IMR-90 (cell line): ENCODE results near the gene LSM7. TPM values are rescaled to one million over a fixed set of nuclear protein-coding genes. Genes with fewer than 3 reads are reported as not detected.
A peak's percentile ranks its signal among the peaks of the same experiment; 100 is the strongest.

Experiments used
- ATAC-seq: fragments of 200-7000 bp; cut with Tn5 transposase; 2 replicates; pipeline ENCODE4 v1.9.1; 2020; ENCODE audit warnings: low read depth, mild to moderate bottlenecking, moderate library complexity
- BruUV-seq: library from RNA; stranded (reverse); fragments of 400-500 nt; replicated peaks from 2 replicates; lab custom pipeline; 2021; lab: Mats Ljungman, UMichigan
- CTCF ChIA-PET: fragments of 300-600 bp; formaldehyde crosslinking; extraction: SDS; loops from one replicate; lab custom pipeline; 2021; ENCODE audit warnings: antibody characterized with exemption; lab: Yijun Ruan, JAX
- POLR2A ChIA-PET: fragments of 300-600 bp; sonication (Branson Sonifier 250); formaldehyde crosslinking; loops from one replicate; lab custom pipeline; 2022; ENCODE audit warnings: antibody characterized with exemption; ENCODE audit not compliant: unreplicated experiment; lab: Charles Lee
- DNase-seq: peaks from one replicate; pipeline ENCODE4 v3.0.0; 2013
- H2AFZ ChIP-seq: replicated peaks from 2 replicates; pipeline ENCODE3; 2013; ENCODE audit warnings: low read length, mild to moderate bottlenecking; ENCODE audit not compliant: poor library complexity
- H2AK5ac ChIP-seq: 2 replicates; pipeline ENCODE4 v1.6.1; 2013; ENCODE audit warnings: low read depth, low read length, inconsistent platforms
- H2AK9ac ChIP-seq: replicated peaks from 2 replicates; pipeline ENCODE3; 2013; ENCODE audit warnings: mild to moderate bottlenecking, low read depth, low read length, moderate library complexity; ENCODE audit not compliant: poor library complexity
- H2BK120ac ChIP-seq: 2 replicates; pipeline ENCODE4 v1.6.1; 2013; ENCODE audit warnings: low read depth, low read length, inconsistent platforms
- H2BK15ac ChIP-seq: 3 replicates; pipeline ENCODE4 v1.6.1; 2013; ENCODE audit warnings: low read depth, low read length, inconsistent platforms
- H2BK20ac ChIP-seq: 2 replicates; pipeline ENCODE4 v1.6.1; 2013; ENCODE audit warnings: low read depth, mild to moderate bottlenecking, inconsistent platforms, low read length, moderate library complexity
- H2BK5ac ChIP-seq: 2 replicates; pipeline ENCODE4 v1.6.1; 2013; ENCODE audit warnings: mild to moderate bottlenecking, low read depth, low read length, inconsistent platforms; ENCODE audit not compliant: poor library complexity, severe bottlenecking
- H3K14ac ChIP-seq: replicated peaks from 2 replicates; pipeline ENCODE4 v1.6.1; 2013; ENCODE audit warnings: low read depth, low read length, inconsistent platforms
- H3K18ac ChIP-seq: 2 replicates; pipeline ENCODE4 v1.6.1; 2013; ENCODE audit warnings: low read depth, low read length, control low read depth
- H3K23ac ChIP-seq: 2 replicates; pipeline ENCODE4 v1.6.1; 2013; ENCODE audit warnings: low read depth, low read length, inconsistent platforms
- H3K27ac ChIP-seq: 2 replicates; pipeline ENCODE4 v1.5.1; 2013; ENCODE audit warnings: mild to moderate bottlenecking, control low read depth, low read length; ENCODE audit not compliant: insufficient read depth
- H3K27me3 ChIP-seq: 2 replicates; pipeline ENCODE4 v1.6.1; 2013; ENCODE audit warnings: low read length; ENCODE audit not compliant: control insufficient read depth, insufficient read depth
- H3K36me3 ChIP-seq: 2 replicates; pipeline ENCODE4 v1.6.1; 2013; ENCODE audit warnings: low read length, mixed read lengths; ENCODE audit not compliant: control insufficient read depth, insufficient read depth
- H3K4ac ChIP-seq: 2 replicates; pipeline ENCODE4 v1.6.1; 2013; ENCODE audit warnings: low read depth, low read length, inconsistent platforms
- H3K4me1 ChIP-seq: 2 replicates; pipeline ENCODE4 v1.6.1; 2013; ENCODE audit warnings: low read length, mixed read lengths; ENCODE audit not compliant: control insufficient read depth, insufficient read depth
- H3K4me2 ChIP-seq: 2 replicates; pipeline ENCODE4 v1.6.1; 2013; ENCODE audit warnings: low read depth, mild to moderate bottlenecking, control low read depth, low read length, moderate library complexity
- H3K4me3 ChIP-seq: 2 replicates; pipeline ENCODE4 v1.5.1; 2013; ENCODE audit warnings: low read depth, mild to moderate bottlenecking, control low read depth, low read length, moderate library complexity; ENCODE audit not compliant: insufficient read depth
- H3K56ac ChIP-seq: 2 replicates; pipeline ENCODE4 v1.6.1; 2013; ENCODE audit warnings: low read length, inconsistent platforms; ENCODE audit not compliant: insufficient read depth; ENCODE audit errors: extremely low read depth
- H3K79me1 ChIP-seq, 2 experiments: 2 replicates each; pipeline ENCODE4 v1.6.1; 2013; ENCODE audit warnings: low read length in 2 of 2, inconsistent platforms in 1 of 2, low read depth in 1 of 2
- H3K9ac ChIP-seq: 2 replicates; pipeline ENCODE4 v1.6.1; 2013; ENCODE audit warnings: low read depth, low read length, control low read depth
- H3K9me1 ChIP-seq: 2 replicates; pipeline ENCODE4 v1.6.1; 2013; ENCODE audit warnings: low read length, inconsistent platforms; ENCODE audit not compliant: insufficient read depth
- H3K9me3 ChIP-seq: 2 replicates; pipeline ENCODE4 v1.6.1; 2013; ENCODE audit warnings: low read length; ENCODE audit not compliant: control insufficient read depth, insufficient read depth
- H4K20me1 ChIP-seq: 2 replicates; pipeline ENCODE4 v1.6.1; 2013; ENCODE audit warnings: low read length, inconsistent platforms; ENCODE audit not compliant: insufficient read depth
- H4K5ac ChIP-seq: 2 replicates; pipeline ENCODE4 v1.6.1; 2013; ENCODE audit warnings: mild to moderate bottlenecking, low read depth, low read length, control low read depth
- H4K8ac ChIP-seq, 2 experiments: 2 replicates each; pipeline ENCODE4 v1.6.1; 2013; ENCODE audit warnings: low read depth in 2 of 2, low read length in 2 of 2, control low read depth in 1 of 2, inconsistent platforms in 1 of 2
- H4K91ac ChIP-seq: 2 replicates; pipeline ENCODE4 v1.6.1; 2013; ENCODE audit warnings: low read depth, low read length, inconsistent platforms; ENCODE audit not compliant: insufficient read depth
- MAZ ChIP-seq: IDR thresholded peaks from 2 replicates; pipeline ENCODE4 v1.6.1; 2012; ENCODE audit warnings: low read depth, mild to moderate bottlenecking, low read length, improper control_type of control experiment, moderate library complexity, borderline replicate concordance
- WGBS, 2 experiments: methylation state at CpG; one replicate each; pipeline versions ENCODE4 v1.1.5 to v1.1.7; 2013; ENCODE audit warnings: missing lambda C conversion rate in 2 of 2; ENCODE audit not compliant: insufficient read length in 1 of 2; ENCODE audit errors: extremely low coverage in 2 of 2; 5-methylcytosine and 5-hydroxymethylcytosine counted together
- dilution Hi-C: fragments of 300-500 bp; cut with HindIII; formaldehyde crosslinking; loops from one replicate; pipeline ENCODE4 v1.14.3; 2018; ENCODE audit warnings: low sequenced_read_pairs; ENCODE audit not compliant: unreplicated experiment
- in situ Hi-C: fragments of 300-500 bp; cut with MboI; formaldehyde crosslinking; loops from 3 replicates; pipeline ENCODE4 v1.14.3; 2019; ENCODE audit warnings: low sequenced_read_pairs, inconsistent platforms, mixed read lengths
- intact Hi-C: fragments of 100-400 bp; cut with micrococcal nuclease; formaldehyde crosslinking; loops from 2 replicates; pipeline ENCODE4 v1.10.0; 2022
- polyA plus RNA-seq, 3 experiments: library from polyadenylated mRNA; depleted of rRNA; stranded (reverse); fragments of >200 nt; gene quantifications; 2 replicates each; pipeline ENCODE4 v1.2.3, GENCODE V29; 2012; ENCODE audit warnings: low replicate concordance in 1 of 3
- total RNA-seq: library from RNA; depleted of rRNA; stranded (reverse); fragments of >200 nt; gene quantifications from 2 replicates; pipeline ENCODE4 v1.2.3, GENCODE V29; 2012
- TF ChIP-seq, protein P1 (sequence below): fragments of 150-350 bp; IDR thresholded peaks from 2 replicates; pipeline ENCODE4 v1.6.1; 2017; ENCODE audit warnings: mild to moderate bottlenecking, antibody characterized with exemption, low read length, low read depth

The LSM7 gene
- total and polyA plus RNA-seq, 2 of the 4 experiments (the other 2 are of a cell fraction) = 145 to 708 TPM

DNA sequence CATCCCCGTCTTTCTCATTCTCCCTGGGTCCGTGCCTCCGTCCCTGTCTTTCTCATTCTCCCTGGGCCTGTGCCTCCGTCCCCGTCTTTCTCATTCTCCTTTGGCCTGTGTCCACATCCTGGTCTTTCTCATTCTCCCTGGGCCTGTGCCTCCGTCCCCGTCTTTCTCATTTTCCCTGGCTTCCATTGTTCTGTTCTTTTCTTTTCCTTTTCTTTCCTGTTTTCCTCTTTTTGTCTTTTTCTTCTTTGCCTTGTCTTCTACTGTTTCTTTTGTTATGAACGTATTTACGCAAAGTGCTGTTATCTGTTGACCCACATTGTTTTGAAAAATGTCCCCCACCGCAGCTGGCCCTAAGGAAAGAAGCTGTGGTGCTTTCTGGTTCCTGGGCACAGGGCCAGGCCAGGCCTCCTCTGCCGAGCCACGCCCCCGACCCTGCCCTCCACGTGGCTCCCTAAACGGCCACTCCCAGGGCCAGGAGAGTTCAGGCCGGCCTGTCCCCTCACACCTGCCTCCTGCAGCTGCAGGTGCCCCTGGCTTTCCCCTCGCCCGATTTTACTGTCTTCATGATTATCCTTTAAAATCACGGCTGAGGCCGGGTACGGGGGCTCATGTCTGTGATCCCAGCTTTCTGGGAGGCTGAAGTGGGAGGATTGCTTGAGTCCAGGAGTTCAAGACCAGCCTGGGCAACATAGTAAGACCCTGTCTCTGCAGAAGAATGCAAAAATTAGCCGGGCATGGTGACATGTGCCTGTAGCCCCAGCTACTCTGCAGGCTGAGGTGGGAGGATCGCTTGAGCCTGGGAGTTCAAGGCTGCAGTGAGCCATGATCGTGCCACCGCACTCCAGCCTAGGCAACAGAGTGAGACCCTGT lies 17.6 kb upstream of the LSM7 start:
- 66% methylated on average over 9 of the region's 25 CpGs; no CpG with 5 or more reads in 1 of the 2 experiments for WGBS, 2 experiments
- no TSS peak for BruUV-seq
- Histone ChIP-seq H2BK120ac (no peak overlapping the region), H3K9me1 (no peaks in the 10 kb centered on the region), H3K4me1 (no peaks in the 10 kb centered on the region), H2AK9ac (no peak overlapping the region), H3K36me3 (peaks cover 50% of the 10 kb centered on the region), H2BK20ac (no peak overlapping the region), H3K56ac (no peak overlapping the region), H3K4ac (no peak overlapping the region), H3K18ac (no peak overlapping the region), H3K14ac (no peak overlapping the region), H2AFZ (no peak overlapping the region), H3K4me3 (no peak overlapping the region), H3K79me1 (no peaks in the 10 kb centered on the region), H3K9me3 (no peaks in the 10 kb centered on the region), H3K23ac (no peak overlapping the region), H4K20me1 (no peaks in the 10 kb centered on the region), H3K4me2 (no peak overlapping the region), H4K5ac (no peak overlapping the region), H2BK15ac (no peak overlapping the region), H3K9ac (no peak overlapping the region), H3K27ac (no peak overlapping the region), H2AK5ac (no peak overlapping the region), H3K27me3 (no peaks in the 10 kb centered on the region), H4K8ac (no peak overlapping the region), H2BK5ac (no peak overlapping the region), H4K91ac (no peak overlapping the region)
- TF ChIP-seq, protein P1, sequence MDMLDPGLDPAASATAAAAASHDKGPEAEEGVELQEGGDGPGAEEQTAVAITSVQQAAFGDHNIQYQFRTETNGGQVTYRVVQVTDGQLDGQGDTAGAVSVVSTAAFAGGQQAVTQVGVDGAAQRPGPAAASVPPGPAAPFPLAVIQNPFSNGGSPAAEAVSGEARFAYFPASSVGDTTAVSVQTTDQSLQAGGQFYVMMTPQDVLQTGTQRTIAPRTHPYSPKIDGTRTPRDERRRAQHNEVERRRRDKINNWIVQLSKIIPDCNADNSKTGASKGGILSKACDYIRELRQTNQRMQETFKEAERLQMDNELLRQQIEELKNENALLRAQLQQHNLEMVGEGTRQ = peak; percentile 25; the same call in 1 of the 2 replicates
- no peak for TF ChIP-seq MAZ
- intact Hi-C loops (no loop called here), in situ Hi-C loops (no loop called here), dilution Hi-C loops (no loop called here)
- no peak for ATAC-seq
- ChIA-PET POLR2A (no interaction called here), CTCF (no interaction called here)
- no peak for DNase-seq
